Measurements from ENCODE around the gene YDJC. TPM values are rescaled to one million over a fixed set of nuclear protein-coding genes. Genes with fewer than 3 reads are reported as not detected.
A peak's percentile ranks its signal among the peaks of the same experiment; 100 is the strongest.
"Not testable (repeated sequence)": the region's sequence is repeated elsewhere in the genome, so short reads cannot be mapped to it uniquely, and the experiment has no call there.

The YDJC gene
- total and polyA plus RNA-seq, 2 experiments from 2014 or later, result 31.8 to 42.5 TPM

GRCh38 chr22:21641789-21642583 is 12.2 kb upstream of the YDJC start, which contains the start of gene SDF2L1:
SDF2L1 (plus strand) TSS chr22:21642302; CDS start chr22:21642337, 35 bp downstream.
- Histone ChIP-seq H3K9me3 (ENCODE audit: low read depth) (no peaks in the 10 kb centered on the region), H3K27me3 (no peaks in the 10 kb centered on the region), H3K36me3 (no peaks in the 10 kb centered on the region), H3K4me3 (peak within 1 kb of the TSS; percentile 55), H3K4me1 (ENCODE audit: low read depth) (no peaks in the 10 kb centered on the region), H3K27ac (peak within 1 kb of the TSS; percentile 90)
- TF ChIP-seq, protein P1, sequence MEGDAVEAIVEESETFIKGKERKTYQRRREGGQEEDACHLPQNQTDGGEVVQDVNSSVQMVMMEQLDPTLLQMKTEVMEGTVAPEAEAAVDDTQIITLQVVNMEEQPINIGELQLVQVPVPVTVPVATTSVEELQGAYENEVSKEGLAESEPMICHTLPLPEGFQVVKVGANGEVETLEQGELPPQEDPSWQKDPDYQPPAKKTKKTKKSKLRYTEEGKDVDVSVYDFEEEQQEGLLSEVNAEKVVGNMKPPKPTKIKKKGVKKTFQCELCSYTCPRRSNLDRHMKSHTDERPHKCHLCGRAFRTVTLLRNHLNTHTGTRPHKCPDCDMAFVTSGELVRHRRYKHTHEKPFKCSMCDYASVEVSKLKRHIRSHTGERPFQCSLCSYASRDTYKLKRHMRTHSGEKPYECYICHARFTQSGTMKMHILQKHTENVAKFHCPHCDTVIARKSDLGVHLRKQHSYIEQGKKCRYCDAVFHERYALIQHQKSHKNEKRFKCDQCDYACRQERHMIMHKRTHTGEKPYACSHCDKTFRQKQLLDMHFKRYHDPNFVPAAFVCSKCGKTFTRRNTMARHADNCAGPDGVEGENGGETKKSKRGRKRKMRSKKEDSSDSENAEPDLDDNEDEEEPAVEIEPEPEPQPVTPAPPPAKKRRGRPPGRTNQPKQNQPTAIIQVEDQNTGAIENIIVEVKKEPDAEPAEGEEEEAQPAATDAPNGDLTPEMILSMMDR (IDR thresholded peaks at IDR 0.05; ENCODE audit: low read depth, low read length), result no peak
- DNase-seq (ENCODE audit: low read depth in 1 of 2, low spot score in 1 of 2), result peak; percentile 99

DNA sequence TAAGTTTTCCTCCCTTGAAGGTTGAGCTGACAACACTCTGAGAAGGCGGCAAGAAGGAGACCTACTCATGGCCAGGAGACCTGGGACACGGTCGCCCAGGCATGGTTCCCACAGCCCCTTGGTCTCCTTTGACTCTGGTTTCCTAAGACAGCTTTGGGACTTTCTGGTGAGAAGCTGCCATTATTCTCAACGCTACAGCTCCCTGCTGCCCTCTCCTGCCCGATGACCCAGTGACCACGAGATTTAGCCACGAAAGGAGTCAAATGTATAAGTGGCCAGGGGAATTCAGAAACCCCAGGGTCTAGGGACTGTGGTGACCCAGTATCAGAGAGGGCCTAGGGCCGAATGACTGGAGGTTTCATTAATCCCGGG is 11.6 kb upstream of the YDJC start:
- Histone ChIP-seq H3K36me3 (no peaks in the 10 kb centered on the region), H3K27me3 (no peaks in the 10 kb centered on the region), H3K27ac (peak overlapping the region; percentile 90), H3K4me1 (ENCODE audit: low read depth) (no peaks in the 10 kb centered on the region), H3K9me3 (ENCODE audit: low read depth) (no peaks in the 10 kb centered on the region), H3K4me3 (peak overlapping the region; percentile 55)
- TF ChIP-seq, protein P1 (IDR thresholded peaks at IDR 0.05; ENCODE audit: low read depth, low read length), result peak; percentile 62
- DNase-seq (ENCODE audit: low read depth in 1 of 2, low spot score in 1 of 2), result peak; percentile 64 to 68

- Histone ChIP-seq H3K27ac (no peak overlapping the region), H3K36me3 (no peaks in the 10 kb centered on the region), H3K9me3 (ENCODE audit: low read depth) (no peaks in the 10 kb centered on the region), H3K4me1 (ENCODE audit: low read depth) (no peaks in the 10 kb centered on the region), H3K4me3 (no peak overlapping the region), H3K27me3 (no peaks in the 10 kb centered on the region)
- DNase-seq (ENCODE audit: low read depth in 1 of 2, low spot score in 1 of 2), result no peak
- TF ChIP-seq, protein P1 (IDR thresholded peaks at IDR 0.05; ENCODE audit: low read depth, low read length), result no peak
These were observed 11.0 kb upstream of the YDJC start for GRCh38 chr22:21640810-21641209.

DNA sequence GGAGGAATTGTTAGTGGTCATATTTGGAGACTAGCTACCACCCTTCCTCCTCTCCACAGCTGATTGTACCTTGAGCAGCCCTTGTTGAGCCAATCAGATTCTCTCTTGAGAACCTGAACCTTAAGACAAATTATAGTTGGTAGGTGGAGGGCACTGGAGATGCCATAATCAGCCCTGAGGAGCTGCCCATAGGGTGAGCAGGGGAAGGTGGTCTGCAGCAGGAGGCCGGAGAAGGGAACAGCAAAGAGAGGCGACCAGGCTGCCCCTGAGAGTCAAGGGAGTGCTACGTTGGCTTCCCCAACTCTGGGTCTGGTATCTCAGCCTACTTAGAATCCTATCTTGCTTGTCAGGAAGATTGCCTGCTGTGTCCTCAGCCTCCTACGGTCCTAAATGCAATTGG is 9.5 kb upstream of the YDJC start:
- TF ChIP-seq, protein P1 (IDR thresholded peaks at IDR 0.05; ENCODE audit: low read depth, low read length), result no peak
- Histone ChIP-seq H3K9me3 (ENCODE audit: low read depth) (no peaks in the 10 kb centered on the region), H3K4me1 (ENCODE audit: low read depth) (no peaks in the 10 kb centered on the region), H3K4me3 (no peak overlapping the region), H3K27ac (no peak overlapping the region), H3K36me3 (no peaks in the 10 kb centered on the region), H3K27me3 (no peaks in the 10 kb centered on the region)
- DNase-seq (ENCODE audit: low read depth in 1 of 2, low spot score in 1 of 2), result no peak

- not testable (repeated sequence) for H3K36me3 ChIP-seq; H3K27me3 ChIP-seq; H3K27ac ChIP-seq; DNase-seq (ENCODE audit: low read depth in 1 of 2, low spot score in 1 of 2); H3K9me3 ChIP-seq (ENCODE audit: low read depth); H3K4me1 ChIP-seq (ENCODE audit: low read depth); H3K4me3 ChIP-seq
These were observed 7.6 kb upstream of the YDJC start for GRCh38 chr22:21637450-21637849.

DNA sequence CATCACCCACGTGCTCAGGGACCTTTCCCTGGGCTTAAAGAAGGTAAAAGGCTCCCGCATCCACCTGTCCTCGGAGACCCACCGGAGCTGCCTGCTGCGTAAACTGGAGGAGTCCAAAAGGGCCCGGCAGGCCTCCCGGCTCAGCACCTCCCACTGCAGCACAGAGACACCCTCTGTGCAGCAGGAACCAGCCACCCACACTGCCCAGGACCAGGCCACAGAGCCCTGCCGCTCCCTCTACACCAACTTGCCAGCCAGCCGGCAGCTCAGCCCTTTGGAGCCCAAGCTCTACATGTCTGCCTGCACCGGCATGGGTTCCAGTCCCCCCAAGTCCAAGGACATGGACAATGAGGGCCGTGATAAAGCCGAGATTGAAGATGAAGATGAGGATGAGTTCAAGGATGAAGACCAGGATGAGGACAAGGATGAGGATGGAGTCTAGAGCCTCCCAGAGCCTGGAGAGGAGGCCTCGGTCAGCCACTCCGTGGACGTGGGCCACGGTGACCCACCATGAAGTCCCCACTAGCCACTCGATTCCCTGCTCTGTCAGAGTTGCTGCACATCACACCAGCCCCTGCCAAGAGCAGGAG is 6.9 kb upstream of the YDJC start:
- H3K36me3 ChIP-seq, result no peaks in the 10 kb centered on the region
- no peaks in the 10 kb centered on the region for H3K9me3 ChIP-seq (ENCODE audit: low read depth)
- DNase-seq (ENCODE audit: low read depth in 1 of 2, low spot score in 1 of 2), result no peak
- no peak overlapping the region for H3K4me3 ChIP-seq
- TF ChIP-seq, protein P1 (IDR thresholded peaks at IDR 0.05; ENCODE audit: low read depth, low read length), result no peak
- no peaks in the 10 kb centered on the region for H3K4me1 ChIP-seq (ENCODE audit: low read depth)
- no peak overlapping the region for H3K27ac ChIP-seq
- H3K27me3 ChIP-seq, result no peaks in the 10 kb centered on the region

All from cardiac muscle cell (in vitro differentiated cells and primary cell).